ENCODE results near the gene CELSR1. TPM values are rescaled to one million over a fixed set of nuclear protein-coding genes. Genes with fewer than 3 reads are reported as not detected.
A peak's percentile ranks its signal among the peaks of the same experiment; 100 is the strongest.

The CELSR1 gene
- total and polyA plus RNA-seq, 7 experiments from 2014 or later, result 0.36 to 4.7 (median 0.97) TPM

DNA sequence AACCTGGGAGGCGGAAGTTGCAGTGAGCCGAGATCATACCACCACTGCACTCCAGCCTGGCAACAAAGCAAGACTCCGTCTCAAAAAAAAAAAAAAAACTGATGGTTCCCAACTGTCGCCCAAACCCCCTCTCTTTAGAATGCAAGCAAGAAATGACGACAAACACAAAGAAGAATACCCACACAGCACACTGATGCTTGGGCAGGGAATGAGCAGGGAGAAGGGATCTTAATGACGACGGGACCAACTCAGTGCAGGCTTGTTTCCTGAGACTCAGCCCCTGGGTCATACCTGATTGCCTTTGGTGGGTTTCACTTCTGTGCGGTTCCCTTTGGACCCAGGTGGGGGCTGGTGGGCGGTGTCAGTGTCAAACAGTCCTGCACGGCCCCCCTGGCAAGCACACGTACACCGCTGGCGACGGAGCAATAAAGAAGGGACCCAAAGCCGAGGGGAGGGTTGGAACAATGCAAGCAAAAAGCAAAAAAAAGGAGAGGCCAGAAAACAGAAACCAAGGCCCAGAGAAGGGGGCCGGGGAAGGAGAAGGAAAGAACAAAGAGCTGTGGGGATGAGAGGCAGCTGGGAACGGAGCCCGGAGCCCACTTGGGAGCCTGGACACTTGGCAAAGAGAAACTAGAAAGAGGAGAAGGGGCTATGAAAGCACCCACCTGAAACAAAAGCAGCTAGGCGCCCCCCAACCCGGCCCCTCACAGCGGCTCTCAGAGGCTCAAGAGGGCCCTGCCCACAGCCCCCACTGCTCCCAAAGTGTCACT lies 99.6 kb downstream of the CELSR1 start:
- H3K4me1 Mint-ChIP-seq, result peaks cover 0 to 4% (median 0%) of the 10 kb centered on the region in 7 donors
- intact Hi-C loops (cut with micrococcal nuclease), result no loop called here
- POLR2A ChIA-PET, result no interaction called here
- H3K27ac ChIP-seq (ENCODE audit: low read depth, low read length), result no peak overlapping the region
- ATAC-seq (no peak), DNase-seq (no peak)
- CTCF ChIA-PET, result no interaction called here
- no peak overlapping the region for H3K4me3 Mint-ChIP-seq
- no peaks in the 10 kb centered on the region for H3K36me3 Mint-ChIP-seq
- H3K27me3 ChIP-seq (ENCODE audit: control insufficient read depth in 2 of 2, insufficient read depth in 2 of 2, low read length in 2 of 2), result no peaks in the 10 kb centered on the region
- peaks cover 0 to under 1% of the 10 kb centered on the region in 2 donors for H3K4me1 ChIP-seq (ENCODE audit: control insufficient read depth in 2 of 2, insufficient read depth in 2 of 2, low read length in 2 of 2)
- no peaks in the 10 kb centered on the region for H3K9me3 ChIP-seq (ENCODE audit: control insufficient read depth in 2 of 3, low read length in 3 of 3)
- no peaks in the 10 kb centered on the region for H3K9me3 Mint-ChIP-seq
- H3K36me3 ChIP-seq (ENCODE audit: control insufficient read depth in 2 of 3, insufficient read depth in 3 of 3, low read length in 3 of 3), result no peaks in the 10 kb centered on the region
- no peak overlapping the region for H3K4me3 ChIP-seq (ENCODE audit: low read length)
- no peaks in the 10 kb centered on the region for H3K27me3 Mint-ChIP-seq
- H3K27ac Mint-ChIP-seq, result peak overlapping the region in 1 of 9 donors; percentile 24

GRCh38 chr22:46436595-46437175 lies 100.7 kb downstream of the CELSR1 start:
- no peaks in the 10 kb centered on the region for H3K9me3 ChIP-seq (ENCODE audit: control insufficient read depth in 2 of 3, low read length in 3 of 3)
- H3K4me1 ChIP-seq (ENCODE audit: control insufficient read depth in 2 of 2, insufficient read depth in 2 of 2, low read length in 2 of 2), result peaks cover 6 to 10% of the 10 kb centered on the region in 2 donors
- Mint-ChIP-seq H3K27ac (peak overlapping the region in 1 of 9 donors; percentile 10), H3K36me3 (peaks cover 0 to 4% (median 0%) of the 10 kb centered on the region in 5 donors), H3K9me3 (no peaks in the 10 kb centered on the region), H3K27me3 (no peaks in the 10 kb centered on the region), H3K4me3 (no peak overlapping the region), H3K4me1 (peaks cover 0 to 14% (median 11%) of the 10 kb centered on the region in 7 donors)
- no peaks in the 10 kb centered on the region for H3K27me3 ChIP-seq (ENCODE audit: control insufficient read depth in 2 of 2, insufficient read depth in 2 of 2, low read length in 2 of 2)
- H3K27ac ChIP-seq (ENCODE audit: low read depth, low read length), result no peak overlapping the region
- ChIA-PET CTCF (no interaction called here), POLR2A (no interaction called here)
- ATAC-seq, result no peak
- no peaks in the 10 kb centered on the region for H3K36me3 ChIP-seq (ENCODE audit: control insufficient read depth in 2 of 3, insufficient read depth in 3 of 3, low read length in 3 of 3)
- DNase-seq, result no peak
- intact Hi-C loops (cut with micrococcal nuclease), result no loop called here
- no peak overlapping the region for H3K4me3 ChIP-seq (ENCODE audit: low read length)

GRCh38 chr22:46433318-46433717 lies 104.1 kb downstream of the CELSR1 start:
- H3K4me1 Mint-ChIP-seq, result peaks cover 0 to 14% (median 11%) of the 10 kb centered on the region in 7 donors
- peaks cover 0 to 4% (median 0%) of the 10 kb centered on the region in 5 donors for H3K36me3 Mint-ChIP-seq
- POLR2A ChIA-PET, result no interaction called here
- H3K27me3 ChIP-seq (ENCODE audit: control insufficient read depth in 2 of 2, insufficient read depth in 2 of 2, low read length in 2 of 2), result no peaks in the 10 kb centered on the region
- H3K9me3 ChIP-seq (ENCODE audit: control insufficient read depth in 2 of 3, low read length in 3 of 3), result no peaks in the 10 kb centered on the region
- H3K4me3 Mint-ChIP-seq, result peak overlapping the region; percentile 10 to 93 (median 80)
- H3K9me3 Mint-ChIP-seq, result no peaks in the 10 kb centered on the region
- intact Hi-C loops (cut with micrococcal nuclease), result no loop called here
- peaks cover 6 to 10% of the 10 kb centered on the region in 2 donors for H3K4me1 ChIP-seq (ENCODE audit: control insufficient read depth in 2 of 2, insufficient read depth in 2 of 2, low read length in 2 of 2)
- CTCF ChIA-PET, result interaction anchor here (0.7 kb wide), 1 partner anchor 103 kb away, joined by 3 read pairs; no protein-coding TSS in a partner anchor
- DNase-seq (no peak), ATAC-seq (no peak)
- H3K27me3 Mint-ChIP-seq, result no peaks in the 10 kb centered on the region
- no peaks in the 10 kb centered on the region for H3K36me3 ChIP-seq (ENCODE audit: control insufficient read depth in 2 of 3, insufficient read depth in 3 of 3, low read length in 3 of 3)
- peak overlapping the region in 8 of 9 donors; percentile 36 to 91 (median 72) for H3K27ac Mint-ChIP-seq
- H3K27ac ChIP-seq (ENCODE audit: low read depth, low read length), result no peak overlapping the region
- no peak overlapping the region for H3K4me3 ChIP-seq (ENCODE audit: low read length)

DNA sequence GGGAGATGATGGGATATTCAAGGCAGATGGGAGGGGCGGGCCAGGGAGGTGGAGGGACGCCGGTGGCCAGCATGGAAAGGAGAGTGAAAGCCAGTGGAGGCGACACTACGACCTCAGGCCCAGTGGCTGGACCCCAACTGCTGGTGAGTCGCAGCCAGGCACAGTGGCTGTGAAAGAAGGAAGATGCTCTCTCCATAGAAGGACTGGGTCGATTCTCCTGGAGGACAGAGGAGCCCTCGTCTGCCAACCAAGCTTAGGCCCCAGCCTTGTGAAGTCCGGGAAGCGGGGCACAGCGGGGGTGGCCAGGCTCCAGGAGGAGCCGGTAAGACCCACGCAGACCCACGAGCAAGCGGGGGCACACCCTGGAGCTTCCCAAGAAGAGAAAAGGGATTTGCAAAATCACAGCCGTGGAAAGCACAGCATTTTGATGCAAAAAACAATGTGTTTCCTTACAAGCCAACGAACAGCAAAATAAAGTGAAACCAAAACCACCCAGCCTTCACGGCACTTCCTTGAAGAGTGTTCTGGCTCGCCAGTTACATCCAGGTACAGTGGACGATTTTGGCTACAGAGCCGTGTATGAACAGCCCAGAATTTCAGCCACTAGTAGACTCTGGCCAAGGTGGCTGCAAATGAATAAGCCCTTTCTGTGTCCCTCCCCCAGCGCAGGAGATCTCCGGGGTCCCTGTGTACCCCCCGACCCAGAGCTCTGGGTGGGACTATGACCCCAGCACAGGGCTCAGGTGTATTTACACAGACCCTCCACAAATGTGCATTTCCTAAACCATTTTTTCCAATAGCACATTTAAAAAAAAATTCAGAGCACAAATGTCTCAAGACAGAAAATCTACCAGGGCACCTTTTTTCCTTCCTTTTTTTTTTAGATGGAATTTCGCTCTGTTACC lies 105.0 kb downstream of the CELSR1 start:
- intact Hi-C loops (cut with micrococcal nuclease), result no loop called here
- Mint-ChIP-seq H3K27me3 (no peaks in the 10 kb centered on the region), H3K27ac (peak overlapping the region; percentile 89 to 99 (median 96)), H3K4me3 (peak overlapping the region; percentile 74 to 94 (median 88)), H3K4me1 (peaks cover 0 to 14% (median 11%) of the 10 kb centered on the region in 7 donors), H3K36me3 (peaks cover 0 to 4% (median 0%) of the 10 kb centered on the region in 5 donors), H3K9me3 (no peaks in the 10 kb centered on the region)
- ChIA-PET CTCF (interaction anchor here (0.7 kb wide), 1 partner anchor 102 kb away, joined by 3 read pairs; no protein-coding TSS in a partner anchor), POLR2A (no interaction called here)
- Histone ChIP-seq H3K4me3 (ENCODE audit: low read length) (peak overlapping the region; percentile 69), H3K27ac (ENCODE audit: low read depth, low read length) (peak overlapping the region; percentile 65), H3K9me3 (ENCODE audit: control insufficient read depth in 2 of 3, low read length in 3 of 3) (no peaks in the 10 kb centered on the region), H3K27me3 (ENCODE audit: control insufficient read depth in 2 of 2, insufficient read depth in 2 of 2, low read length in 2 of 2) (no peaks in the 10 kb centered on the region), H3K36me3 (ENCODE audit: control insufficient read depth in 2 of 3, insufficient read depth in 3 of 3, low read length in 3 of 3) (no peaks in the 10 kb centered on the region), H3K4me1 (ENCODE audit: control insufficient read depth in 2 of 2, insufficient read depth in 2 of 2, low read length in 2 of 2) (peaks cover 6 to 10% of the 10 kb centered on the region in 2 donors)
- ATAC-seq (peak; percentile 73), DNase-seq (peak in 8 of 9 donors; percentile 31 to 69 (median 58))

GRCh38 chr22:46430961-46431838 lies 106.2 kb downstream of the CELSR1 start:
- peaks cover 0 to 4% (median 0%) of the 10 kb centered on the region in 5 donors for H3K36me3 Mint-ChIP-seq
- ChIA-PET POLR2A (interaction anchor here (0.7 kb wide), 1 partner anchor 360 kb away, joined by 3 read pairs; no protein-coding TSS in a partner anchor), CTCF (no interaction called here)
- Histone ChIP-seq H3K27ac (ENCODE audit: low read depth, low read length) (no peak overlapping the region), H3K36me3 (ENCODE audit: control insufficient read depth in 2 of 3, insufficient read depth in 3 of 3, low read length in 3 of 3) (no peaks in the 10 kb centered on the region), H3K4me3 (ENCODE audit: low read length) (no peak overlapping the region), H3K9me3 (ENCODE audit: control insufficient read depth in 2 of 3, low read length in 3 of 3) (no peaks in the 10 kb centered on the region), H3K4me1 (ENCODE audit: control insufficient read depth in 2 of 2, insufficient read depth in 2 of 2, low read length in 2 of 2) (peaks cover 6 to 11% of the 10 kb centered on the region in 2 donors), H3K27me3 (ENCODE audit: control insufficient read depth in 2 of 2, insufficient read depth in 2 of 2, low read length in 2 of 2) (no peaks in the 10 kb centered on the region)
- ATAC-seq, result no peak
- peaks cover 0 to 1% (median 0%) of the 10 kb centered on the region in 11 donors for H3K9me3 Mint-ChIP-seq
- intact Hi-C loops (cut with micrococcal nuclease), result no loop called here
- peak overlapping the region; percentile 89 to 99 (median 96) for H3K27ac Mint-ChIP-seq
- no peak for DNase-seq
- peak overlapping the region in 9 of 10 donors; percentile 3 to 94 (median 87) for H3K4me3 Mint-ChIP-seq
- H3K27me3 Mint-ChIP-seq, result no peaks in the 10 kb centered on the region
- peaks cover 0 to 15% (median 11%) of the 10 kb centered on the region in 7 donors for H3K4me1 Mint-ChIP-seq

Data from naive thymus-derived CD4-positive, alpha-beta T cell (primary cell).